Middle frontal gyrus (tissue), 1 donor: ENCODE results near the gene LIMS2.

ENCODE experiments used
- DNase-seq: peaks from one replicate; pipeline ENCODE4 v3.0.0-alpha.2; 2015; ENCODE audit warnings: low spot score; ENCODE audit errors: extremely low spot score

The LIMS2 gene

GRCh38 chr2:127659408-127660290, 15.7 kb downstream of the LIMS2 start:
- no peak for DNase-seq

- DNase-seq = no peak
These were observed 16.5 kb downstream of the LIMS2 start for GRCh38 chr2:127658641-127659407.

GRCh38 chr2:127658146-127658545, 17.2 kb downstream of the LIMS2 start:
- no peak for DNase-seq

GRCh38 chr2:127657232-127657595, 18.1 kb downstream of the LIMS2 start:
- DNase-seq = no peak

GRCh38 chr2:127656569-127657231, 18.6 kb downstream of the LIMS2 start:
- no peak for DNase-seq

GRCh38 chr2:127655209-127656073, 19.9 kb downstream of the LIMS2 start:
- DNase-seq = no peak

GRCh38 chr2:127654838-127655175, 20.5 kb downstream of the LIMS2 start:
- DNase-seq = no peak

GRCh38 chr2:127654084-127654837, 21.1 kb downstream of the LIMS2 start:
- DNase-seq = no peak

- no peak for DNase-seq
These were observed 21.8 kb downstream of the LIMS2 start for GRCh38 chr2:127653421-127654083.

GRCh38 chr2:127652786-127653357, 22.5 kb downstream of the LIMS2 start:
- DNase-seq = no peak

GRCh38 chr2:127651971-127652550, 23.3 kb downstream of the LIMS2 start:
- DNase-seq = no peak

GRCh38 chr2:127651381-127651809, 23.9 kb downstream of the LIMS2 start:
- no peak for DNase-seq

- DNase-seq = no peak
These were observed 24.4 kb downstream of the LIMS2 start for GRCh38 chr2:127650785-127651380.

GRCh38 chr2:127650041-127650784, 25.1 kb downstream of the LIMS2 start:
- DNase-seq = no peak

GRCh38 chr2:127649684-127650040, 25.7 kb downstream of the LIMS2 start:
- peak; percentile 79 for DNase-seq

- no peak for DNase-seq
These were observed 26.2 kb downstream of the LIMS2 start for GRCh38 chr2:127649100-127649611.

GRCh38 chr2:127648321-127648720, 27.0 kb downstream of the LIMS2 start:
- no peak for DNase-seq
